ENCODE data around the gene NDUFA1. TPM values are rescaled to one million over a fixed set of nuclear protein-coding genes. Genes with fewer than 3 reads are reported as not detected.

NDUFA1 gene
- total and polyA plus RNA-seq, 10 of the 15 experiments (the other 5 are each of a cell fraction or from before 2014, with no cell fraction given), result 113 to 1,113 (median 306) TPM

- H3K27me3 ChIP-seq (replicated peaks in 1 of 2; ENCODE audit: control insufficient read depth in 2 of 2, insufficient read depth in 2 of 2, low read length in 1 of 2), result no peaks in the 10 kb centered on the region
- no peaks in the 10 kb centered on the region for H3K9me3 ChIP-seq (replicated peaks; ENCODE audit: control insufficient read depth, insufficient read depth, low read length)
- ATAC-seq (peak; percentile 32; the same call in 2 of the 3 replicates), FAIRE-seq (no peak), DNase-seq (ENCODE audit: low read depth, low spot score) (no peak)
- POLR2A ChIA-PET, result no interaction called here
- SMC1A ChIA-PET (ENCODE audit: uncharacterized antibody, unreplicated experiment), result no interaction called here
- CTCF ChIA-PET, result no interaction called here
- no peak within 1 kb of the TSS for H2AFZ ChIP-seq (ENCODE audit: control insufficient read depth, low read depth, low read length)
- RAD21 ChIA-PET (ENCODE audit: unreplicated experiment), result no interaction called here
- 41% methylated on average over 4 of the region's 4 CpGs for WGBS (ENCODE audit: insufficient coverage, insufficient replicate concordance, low lambda C conversion rate, missing lambda C conversion rate)
- H4K20me1 ChIP-seq (ENCODE audit: control insufficient read depth, insufficient read depth), result no peaks in the 10 kb centered on the region
- H3K36me3 ChIP-seq (ENCODE audit: control insufficient read depth in 2 of 2, insufficient read depth in 2 of 2, low read length in 1 of 2), result no peaks in the 10 kb centered on the region
- H3K4me3 ChIP-seq, result no peak within 1 kb of the TSS
- no TSS peak for BruUV-seq (replicated peaks)
- intact Hi-C loops (cut with micrococcal nuclease; ENCODE audit: unreplicated experiment), result no loop called here
- TF ChIP-seq SMAD5 (IDR thresholded peaks at IDR 0.05; ENCODE audit: low read depth) (no peak), TCF7 (IDR thresholded peaks at IDR 0.05; ENCODE audit: borderline replicate concordance) (no peak), TARDBP (IDR thresholded peaks at IDR 0.05; ENCODE audit: borderline replicate concordance) (no peak), POU2F2 (IDR thresholded peaks at IDR 0.05; ENCODE audit: borderline replicate concordance, low read depth, low read length) (no peak), EGR1 (IDR thresholded peaks at IDR 0.05; ENCODE audit: borderline replicate concordance in 1 of 2, low read depth in 2 of 2, low read length in 2 of 2) (no peak), ZNF217 (IDR thresholded peaks at IDR 0.05) (no peak), TCF3 (IDR thresholded peaks at IDR 0.05; ENCODE audit: borderline replicate concordance, insufficient read depth, low read depth, low read length) (no peak)
- no peak within 1 kb of the TSS for H3K4me2 ChIP-seq (ENCODE audit: control insufficient read depth, insufficient read depth)
- H3K9ac ChIP-seq (ENCODE audit: control insufficient read depth, insufficient read depth, low read length), result no peak within 1 kb of the TSS
- in situ Hi-C loops (cut with MboI), result no loop called here
- H3K27ac ChIP-seq (ENCODE audit: control insufficient read depth, insufficient read depth), result no peak within 1 kb of the TSS
- H3K79me2 ChIP-seq (ENCODE audit: control insufficient read depth, insufficient read depth, low read length), result no peaks in the 10 kb centered on the region
- H3K4me1 ChIP-seq (ENCODE audit: control insufficient read depth, insufficient read depth, low read length), result no peaks in the 10 kb centered on the region
Observed at GRCh38 chrX:119895843-119896326, 24.3 kb downstream of the NDUFA1 start, which contains the start of gene AKAP14. Gene AKAP14, plus strand, starts transcription at chrX:119895893. Its CDS starts 7,331 bp downstream, at chrX:119903224.

GRCh38 chrX:119899125-119899524 is 27.5 kb downstream of the NDUFA1 start:
- Histone ChIP-seq H3K4me1 (ENCODE audit: control insufficient read depth, insufficient read depth, low read length) (no peaks in the 10 kb centered on the region), H3K9me3 (replicated peaks; ENCODE audit: control insufficient read depth, insufficient read depth, low read length) (no peaks in the 10 kb centered on the region), H3K9ac (ENCODE audit: control insufficient read depth, insufficient read depth, low read length) (no peak overlapping the region), H3K4me2 (ENCODE audit: control insufficient read depth, insufficient read depth) (no peak overlapping the region), H3K4me3 (no peak overlapping the region), H3K27ac (ENCODE audit: control insufficient read depth, insufficient read depth) (no peak overlapping the region), H3K36me3 (ENCODE audit: control insufficient read depth in 2 of 2, insufficient read depth in 2 of 2, low read length in 1 of 2) (no peaks in the 10 kb centered on the region), H3K27me3 (replicated peaks in 1 of 2; ENCODE audit: control insufficient read depth in 2 of 2, insufficient read depth in 2 of 2, low read length in 1 of 2) (no peaks in the 10 kb centered on the region), H2AFZ (ENCODE audit: control insufficient read depth, low read depth, low read length) (no peak overlapping the region), H4K20me1 (ENCODE audit: control insufficient read depth, insufficient read depth) (no peaks in the 10 kb centered on the region), H3K79me2 (ENCODE audit: control insufficient read depth, insufficient read depth, low read length) (no peaks in the 10 kb centered on the region)
- RAD21 ChIA-PET (ENCODE audit: unreplicated experiment), result no interaction called here
- WGBS (ENCODE audit: insufficient coverage, insufficient replicate concordance, low lambda C conversion rate, missing lambda C conversion rate), result 0% methylated on average over 2 of the region's 2 CpGs
- CTCF ChIA-PET, result interaction anchor here (0.9 kb wide), 1 partner anchor 15 kb away, joined by 3 read pairs; no protein-coding TSS in a partner anchor
- SMC1A ChIA-PET (ENCODE audit: uncharacterized antibody, unreplicated experiment), result no interaction called here
- no peak for DNase-seq (ENCODE audit: low read depth, low spot score)
- no peak for ATAC-seq
- POLR2A ChIA-PET, result no interaction called here
- BruUV-seq (replicated peaks), result no TSS peak
- TF ChIP-seq CREB1 (IDR thresholded peaks at IDR 0.05; ENCODE audit: low read depth) (no peak), NFXL1 (IDR thresholded peaks at IDR 0.05; ENCODE audit: borderline replicate concordance) (no peak)
- intact Hi-C loops (cut with micrococcal nuclease; ENCODE audit: unreplicated experiment), result no loop called here
- in situ Hi-C loops (cut with MboI), result no loop called here
- FAIRE-seq, result no peak
